ENCODE measurements around the gene RUNDC3A.

Gene RUNDC3A

GRCh38 chr17:44283344-44284023, 24.9 kb upstream of the RUNDC3A start:
- no peak for DNase-seq (ENCODE audit: low spot score)

GRCh38 chr17:44284024-44284400, 24.4 kb upstream of the RUNDC3A start:
- DNase-seq (ENCODE audit: low spot score) = no peak

DNA sequence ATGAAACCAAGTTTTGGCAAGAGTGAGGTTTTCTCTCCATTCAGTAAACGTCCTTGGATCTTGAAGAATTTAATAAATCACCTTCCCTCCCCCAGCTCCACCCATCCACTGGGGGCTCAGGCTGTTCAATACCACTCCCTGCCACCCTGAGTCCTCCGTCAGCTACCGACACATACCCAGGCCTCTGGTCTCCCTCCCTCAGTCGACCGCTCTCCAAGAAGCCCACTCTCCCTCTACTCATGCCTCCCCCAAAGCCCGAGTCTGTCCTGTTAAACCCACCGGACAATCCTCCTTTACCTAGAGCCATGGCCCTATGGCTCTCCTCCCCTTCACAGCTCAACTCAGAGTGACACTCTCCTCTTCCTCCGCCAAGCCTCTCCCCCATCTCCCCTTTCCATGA, 20.8 kb upstream of the RUNDC3A start:
- DNase-seq (ENCODE audit: low spot score) = no peak

DNA sequence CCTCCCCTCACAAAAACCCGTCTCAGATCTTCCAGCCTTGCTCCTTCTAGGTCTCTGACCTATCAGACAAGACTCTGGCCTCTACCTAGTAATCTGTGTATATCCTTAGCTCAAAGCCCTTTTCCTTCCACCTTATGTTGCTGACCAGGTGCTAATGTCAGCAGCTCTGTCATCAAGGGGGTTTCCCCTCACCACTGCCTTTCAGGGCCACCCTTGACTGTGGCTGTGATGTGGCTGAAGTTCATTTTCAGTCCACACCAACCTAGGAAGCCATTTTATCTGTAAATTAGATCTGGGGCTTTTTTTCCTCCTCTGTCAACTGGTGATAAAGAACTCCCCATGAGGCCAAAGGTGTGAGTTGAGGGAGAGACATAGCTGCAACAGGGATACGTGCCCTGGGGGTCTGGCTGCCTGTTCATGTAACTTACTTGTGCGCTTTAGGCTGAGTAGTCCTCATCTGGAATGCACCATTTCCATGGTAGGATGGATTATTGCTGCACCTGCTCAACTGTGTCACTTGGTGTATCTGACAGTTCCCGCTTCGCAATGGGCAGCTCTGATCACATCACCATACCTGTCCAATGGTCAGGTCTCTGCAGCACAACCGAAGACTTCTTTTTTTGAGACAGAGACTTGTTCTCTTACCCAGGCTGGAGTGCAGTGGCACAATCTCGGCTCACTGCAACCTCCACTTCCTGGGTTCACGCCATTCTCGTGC, 14.7 kb upstream of the RUNDC3A start:
- no peak for DNase-seq (ENCODE audit: low spot score)

GRCh38 chr17:44297975-44298374, 10.4 kb upstream of the RUNDC3A start:
- no peak for DNase-seq (ENCODE audit: low spot score)

DNA sequence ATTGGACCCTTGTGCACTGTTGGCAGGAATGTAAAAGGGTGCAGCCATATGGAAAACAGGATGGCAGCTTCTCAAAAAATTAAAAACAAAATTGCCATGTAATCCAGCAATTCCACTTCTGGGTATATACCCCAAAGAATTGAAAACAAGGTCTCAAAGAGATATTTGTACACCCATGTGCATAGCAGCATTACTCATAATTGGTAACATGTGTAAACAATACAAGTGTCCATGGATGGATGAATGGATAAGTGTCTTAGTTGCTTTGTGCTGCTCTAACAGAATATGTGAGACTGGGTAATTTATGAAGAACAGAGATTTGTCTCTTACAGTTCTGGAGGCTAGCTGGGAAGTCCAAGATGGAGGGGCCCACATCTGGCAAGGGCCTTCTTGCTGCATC, 3.8 kb upstream of the RUNDC3A start:
- no peak for DNase-seq (ENCODE audit: low spot score)

GRCh38 chr17:44307387-44308186, 814 bp upstream of the RUNDC3A start:
- DNase-seq (ENCODE audit: low spot score) = no peak

DNA sequence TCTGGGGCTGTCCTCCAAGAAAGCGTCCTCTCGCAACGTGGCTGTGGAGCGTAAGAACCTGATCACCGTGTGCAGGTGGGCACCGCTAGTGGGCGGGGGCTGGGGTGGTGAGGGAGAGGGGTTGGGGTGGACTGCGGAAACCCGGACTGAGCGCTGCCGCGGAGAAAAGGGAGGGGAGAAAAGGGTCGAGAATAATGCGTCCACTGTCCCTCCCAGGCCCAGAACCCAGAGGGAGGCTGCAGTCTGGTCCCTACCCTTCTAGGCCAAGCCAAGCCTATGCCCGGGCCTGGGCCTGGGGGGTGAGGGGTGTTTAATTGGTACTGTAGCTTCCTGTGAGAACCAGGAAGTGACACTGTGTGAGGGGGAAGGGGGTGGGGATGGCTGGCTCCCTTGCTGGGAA, 464 bp downstream of the RUNDC3A start:
- no peak for DNase-seq (ENCODE audit: low spot score)

- no peak for DNase-seq (ENCODE audit: low spot score)
These were observed 1.1 kb downstream of the RUNDC3A start for GRCh38 chr17:44309472-44309871.

DNA sequence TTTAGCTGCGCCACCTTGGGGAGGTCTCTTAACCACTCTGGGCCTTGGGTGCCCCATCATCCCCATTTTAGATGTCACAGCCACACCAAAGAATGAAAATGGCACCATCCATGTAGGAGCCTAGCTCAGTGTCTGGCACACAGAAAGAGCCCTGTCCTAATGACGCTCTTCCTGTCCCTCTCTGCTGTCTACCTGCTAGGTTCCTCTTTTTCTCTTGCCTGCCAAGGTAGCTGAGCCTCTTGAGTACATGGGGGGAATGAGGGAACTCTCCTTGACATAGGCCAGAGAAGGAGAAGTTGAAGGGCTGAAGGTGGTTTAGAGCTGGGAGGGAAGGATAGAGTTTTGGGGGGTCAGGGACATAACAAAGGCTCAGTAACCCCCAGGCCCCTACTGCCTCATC, 1.8 kb downstream of the RUNDC3A start:
- DNase-seq (ENCODE audit: low spot score) = no peak

- DNase-seq (ENCODE audit: low spot score) = no peak
These were observed 2.4 kb downstream of the RUNDC3A start for GRCh38 chr17:44310609-44311376.

GRCh38 chr17:44311562-44312181, 3.3 kb downstream of the RUNDC3A start:
- DNase-seq (ENCODE audit: low spot score) = no peak

- no peak for DNase-seq (ENCODE audit: low spot score)
These were observed 4.1 kb downstream of the RUNDC3A start for GRCh38 chr17:44312396-44313104.

- DNase-seq (ENCODE audit: low spot score) = no peak
These were observed 5.6 kb downstream of the RUNDC3A start for GRCh38 chr17:44314031-44314430.

DNA sequence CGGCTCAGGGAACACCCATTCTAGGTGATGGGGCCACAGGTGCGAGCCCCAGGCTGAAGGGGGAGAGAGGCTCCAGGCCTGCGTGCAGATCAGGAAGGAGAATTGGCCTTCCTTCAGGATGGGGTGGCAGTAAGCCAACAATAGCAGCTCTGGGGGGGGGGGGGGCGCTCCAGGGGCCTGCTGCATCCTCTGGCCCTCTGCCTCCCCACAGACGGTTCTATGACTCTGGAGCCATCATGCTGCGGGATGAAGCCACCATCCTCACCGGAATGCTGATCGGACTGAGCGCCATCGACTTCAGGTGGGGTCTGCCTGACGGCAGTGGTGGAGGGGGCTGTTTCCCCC, 6.1 kb downstream of the RUNDC3A start:
- DNase-seq (ENCODE audit: low spot score) = no peak

DNA sequence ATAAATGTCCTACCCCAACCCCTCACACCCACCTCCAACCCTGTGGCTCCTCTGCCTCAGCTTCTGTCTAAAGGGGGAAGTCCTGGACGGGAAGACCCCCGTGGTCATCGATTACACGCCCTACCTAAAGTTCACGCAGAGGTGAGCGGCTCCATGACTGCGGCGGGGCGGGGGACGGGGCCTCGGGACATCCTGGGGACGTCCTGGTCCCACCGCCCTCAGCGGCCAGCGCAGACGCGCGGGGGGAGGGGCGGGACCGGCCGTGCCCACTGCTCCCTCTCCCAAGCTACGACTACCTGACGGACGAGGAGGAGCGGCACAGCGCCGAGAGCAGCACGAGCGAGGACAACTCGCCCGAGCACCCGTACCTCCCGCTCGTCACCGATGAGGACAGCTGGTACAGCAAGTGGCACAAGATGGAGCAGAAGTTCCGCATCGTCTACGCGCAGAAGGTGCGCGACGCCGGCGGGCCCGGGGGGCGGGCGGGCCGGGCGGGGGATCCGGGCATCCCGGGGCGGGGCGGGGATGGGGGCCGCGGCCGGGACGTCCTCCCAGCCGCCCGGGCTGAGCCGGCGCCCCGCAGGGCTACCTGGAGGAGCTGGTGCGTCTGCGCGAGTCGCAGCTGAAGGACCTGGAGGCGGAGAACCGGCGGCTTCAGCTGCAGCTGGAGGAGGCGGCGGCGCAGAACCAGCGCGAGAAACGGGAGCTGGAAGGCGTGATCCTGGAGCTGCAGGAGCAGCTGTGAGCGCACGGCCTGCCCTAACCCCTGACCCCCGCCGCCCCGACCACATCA, 6.7 kb downstream of the RUNDC3A start:
- peak; percentile 11 for DNase-seq (ENCODE audit: low spot score)

- no peak for DNase-seq (ENCODE audit: low spot score)
These were observed 7.6 kb downstream of the RUNDC3A start for GRCh38 chr17:44315760-44316731.

DNA sequence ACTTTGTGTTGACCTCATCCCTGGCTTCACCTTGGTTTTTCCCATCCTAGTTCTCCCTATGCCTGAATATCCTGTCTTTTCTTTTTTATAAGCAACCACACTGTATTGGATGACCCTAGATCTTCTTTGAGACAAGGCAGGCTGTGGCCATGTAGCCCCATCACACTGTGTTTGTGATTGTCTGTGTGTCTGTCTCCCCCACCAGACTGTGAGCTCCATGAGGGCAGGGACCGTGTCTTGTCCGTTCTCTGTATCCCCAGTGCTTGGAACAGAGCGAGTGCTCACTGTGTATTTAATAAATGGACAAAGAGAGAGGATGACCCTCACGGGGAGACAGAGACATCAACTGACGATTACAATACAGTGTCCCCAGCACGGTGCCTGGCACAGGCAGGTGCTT, 9.1 kb downstream of the RUNDC3A start:
- no peak for DNase-seq (ENCODE audit: low spot score)

Data from CD4-positive, alpha-beta T cell treated with Interleukin-2 at 100 ng/mL for 4 hours (primary cell).